HepG2 (cell line): ENCODE measurements around the gene SPRY1. TPM values are rescaled to one million over a fixed set of nuclear protein-coding genes. Genes with fewer than 3 reads are reported as not detected.

Experiments
- IRF2 ChIP-seq: IDR thresholded peaks from 2 replicates; pipeline ENCODE4 v1.6.1; 2018; ENCODE audit warnings: missing genetic modification reagents, missing compliant biosample characterization
- MXD4 ChIP-seq: IDR thresholded peaks from 2 replicates; pipeline ENCODE4 v1.6.1; 2016; ENCODE audit warnings: mild to moderate bottlenecking, missing biosample characterization, missing genetic modification reagents
- NFIC ChIP-seq: IDR thresholded peaks from 2 replicates; pipeline ENCODE4 v1.6.1; 2012; ENCODE audit warnings: mild to moderate bottlenecking, low read length, inconsistent platforms
- NKX3-1 ChIP-seq: sonication (generic); formaldehyde crosslinking; IDR thresholded peaks from 2 replicates; pipeline ENCODE4 v1.5.0; 2020; ENCODE audit warnings: missing genetic modification reagents
- NR2C2 ChIP-seq: sonication (generic); formaldehyde crosslinking; IDR thresholded peaks from 2 replicates; pipeline ENCODE4 v1.4.0; 2020; ENCODE audit warnings: missing genetic modification reagents, mild to moderate bottlenecking, moderate library complexity, borderline replicate concordance
- SAFB2 ChIP-seq: sonication (generic); formaldehyde crosslinking; IDR thresholded peaks from 2 replicates; pipeline ENCODE4 v1.5.1; 2020; ENCODE audit warnings: missing genetic modification reagents, low read depth, mild to moderate bottlenecking, borderline replicate concordance
- SP2 ChIP-seq: sonication (generic); formaldehyde crosslinking; IDR thresholded peaks from 2 replicates; pipeline ENCODE4 v1.5.1; 2020; ENCODE audit warnings: mild to moderate bottlenecking, missing genetic modification reagents
- SUZ12 ChIP-seq: fragments of 150-350 bp; IDR thresholded peaks from 2 replicates; pipeline ENCODE4 v1.6.1; 2014; ENCODE audit warnings: low read depth, low read length
- TFDP2 ChIP-seq: sonication (generic); formaldehyde crosslinking; IDR thresholded peaks from 2 replicates; pipeline ENCODE4 v1.4.0; 2020; ENCODE audit warnings: missing genetic modification reagents
- ZFYVE20 ChIP-seq: sonication (generic); formaldehyde crosslinking; IDR thresholded peaks from 2 replicates; pipeline ENCODE4 v1.8.0; 2023; ENCODE audit warnings: low read depth, mild to moderate bottlenecking, moderate library complexity, missing genetic modification reagents, borderline replicate concordance
- ZNF124 ChIP-seq: sonication (generic); formaldehyde crosslinking; IDR thresholded peaks from 2 replicates; pipeline ENCODE4 v1.4.0; 2020; ENCODE audit warnings: missing genetic modification reagents
- ZNF18 ChIP-seq: sonication (generic); formaldehyde crosslinking; IDR thresholded peaks from 2 replicates; pipeline ENCODE4 v1.8.0; 2022; ENCODE audit warnings: mild to moderate bottlenecking, missing genetic modification reagents; ENCODE audit not compliant: insufficient replicate concordance
- ZNF232 ChIP-seq: sonication (generic); formaldehyde crosslinking; IDR thresholded peaks from 2 replicates; pipeline ENCODE4 v1.4.0; 2020; ENCODE audit warnings: missing genetic modification reagents, borderline replicate concordance
- ZNF280D ChIP-seq: sonication (generic); formaldehyde crosslinking; IDR thresholded peaks from 2 replicates; pipeline ENCODE4 v1.5.1; 2020; ENCODE audit warnings: mild to moderate bottlenecking, missing genetic modification reagents
- ZNF44 ChIP-seq: sonication (generic); formaldehyde crosslinking; IDR thresholded peaks from 2 replicates; pipeline ENCODE4 v1.5.1; 2020; ENCODE audit warnings: mild to moderate bottlenecking, missing genetic modification reagents
- ZNF570 ChIP-seq: sonication (generic); formaldehyde crosslinking; IDR thresholded peaks from 2 replicates; pipeline ENCODE4 v1.4.0; 2020; ENCODE audit warnings: mild to moderate bottlenecking, missing genetic modification reagents, borderline replicate concordance
- ZNF574 ChIP-seq: sonication (generic); formaldehyde crosslinking; IDR thresholded peaks from 2 replicates; pipeline ENCODE4 v1.4.0; 2020; ENCODE audit warnings: missing genetic modification reagents
- ZNF674 ChIP-seq: sonication (generic); formaldehyde crosslinking; IDR thresholded peaks from 2 replicates; pipeline ENCODE4 v1.5.0; 2020; ENCODE audit warnings: low read depth, mild to moderate bottlenecking, missing genetic modification reagents
- polyA plus RNA-seq, 8 experiments: library from polyadenylated mRNA; depleted of rRNA in 3 of 8; stranded (reverse) in 7 of 8; unstranded in 1 of 8; fragments of >200 nt; fragmentation: Illumina TruSeq in 4 of 8; extraction: Trizol in 4 of 8; gene quantifications; 2 replicates each; pipeline versions ENCODE4 v1.2.1 to v1.2.3, GENCODE V29; 2011 to 2016; ENCODE audit warnings: low read depth in 4 of 8, missing spikeins in 1 of 8, mixed read lengths in 1 of 8; ENCODE audit not compliant: insufficient read depth in 1 of 8
- total RNA-seq, 5 experiments: library from RNA; depleted of rRNA; stranded (reverse); fragments of >200 nt; fragmentation: Illumina TruSeq; extraction: Trizol; gene quantifications; 2 replicates each; pipeline ENCODE4 v1.2.3, GENCODE V29; 2016; ENCODE audit warnings: low read depth in 1 of 5

Gene SPRY1
- total and polyA plus RNA-seq, 2 of the 13 experiments (the other 11 are each of a cell fraction or from before 2014, with no cell fraction given) = 24.7 to 33.4 TPM

- peak; percentile 79; the same call in 1 of the 2 replicates for TF ChIP-seq ZNF280D (CRISPR knock-in tag)
- 0 out of 2 replicates have a peak, but pooled peaks have one; percentile 13 for TF ChIP-seq NFIC
- TF ChIP-seq NKX3-1 (CRISPR knock-in tag) = no peak
- TF ChIP-seq SAFB2 = peak; percentile 55; the same call in 1 of the 2 replicates
- no peak for TF ChIP-seq ZNF674 (CRISPR knock-in tag)
- no peak for TF ChIP-seq NR2C2 (CRISPR knock-in tag)
- TF ChIP-seq ZNF18 (CRISPR knock-in tag) = no peak
- TF ChIP-seq ZNF232 (CRISPR knock-in tag) = peak; percentile 45; the same call in 1 of the 2 replicates
- peak; percentile 60 for TF ChIP-seq IRF2 (CRISPR knock-in tag)
- TF ChIP-seq ZNF570 (CRISPR knock-in tag) = peak; percentile 54; the same call in 1 of the 2 replicates
- peak; percentile 43 for TF ChIP-seq ZNF574 (CRISPR knock-in tag)
- TF ChIP-seq ZFYVE20 (CRISPR knock-in tag) = no peak; the same call in 1 of the 2 replicates
- TF ChIP-seq SUZ12 = no peak
- no peak; the same call in 1 of the 2 replicates for TF ChIP-seq MXD4 (CRISPR knock-in tag)
- TF ChIP-seq ZNF124 = peak; percentile 60; the same call in 1 of the 2 replicates
- peak; percentile 66; the same call in 1 of the 2 replicates for TF ChIP-seq ZNF44 (CRISPR knock-in tag)
- TF ChIP-seq SP2 (CRISPR knock-in tag) = no peak; the same call in 1 of the 2 replicates
- TF ChIP-seq TFDP2 (CRISPR knock-in tag) = peak; percentile 71
Measured at GRCh38 chr4:123397144-123398065, 810 bp downstream of the SPRY1 start (continued).
